ENCODE measurements around the gene MGST2.
"Not testable (repeated sequence)": the region's sequence is repeated elsewhere in the genome, so short reads cannot be mapped to it uniquely, and the experiment has no call there.

The MGST2 gene

DNA sequence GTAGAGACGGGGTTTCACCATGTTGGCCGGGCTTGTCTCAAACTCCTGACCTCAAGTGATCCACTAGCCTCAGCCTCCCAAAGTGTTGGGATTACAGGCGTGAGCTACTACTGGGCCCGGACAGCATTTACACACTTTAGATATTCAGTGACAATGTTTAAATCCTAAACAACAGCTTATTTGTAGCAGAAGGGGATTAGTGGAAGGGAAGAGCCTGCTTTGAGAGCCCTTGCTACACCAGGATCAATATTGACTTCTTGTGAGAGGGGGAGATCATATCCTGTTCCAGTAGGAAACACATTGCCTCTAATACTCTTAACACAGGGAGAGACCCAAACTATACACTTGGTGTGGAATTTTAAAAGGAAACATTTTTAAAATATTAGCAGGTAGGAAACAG is 7.1 kb downstream of the MGST2 start:
- DNase-seq, result peak; percentile 18

GRCh38 chr4:139674875-139675550 is 9.4 kb downstream of the MGST2 start:
- no peak for DNase-seq

GRCh38 chr4:139675651-139676050 is 10.0 kb downstream of the MGST2 start:
- DNase-seq, result no peak

GRCh38 chr4:139676365-139676764 is 10.7 kb downstream of the MGST2 start:
- DNase-seq, result no peak

DNA sequence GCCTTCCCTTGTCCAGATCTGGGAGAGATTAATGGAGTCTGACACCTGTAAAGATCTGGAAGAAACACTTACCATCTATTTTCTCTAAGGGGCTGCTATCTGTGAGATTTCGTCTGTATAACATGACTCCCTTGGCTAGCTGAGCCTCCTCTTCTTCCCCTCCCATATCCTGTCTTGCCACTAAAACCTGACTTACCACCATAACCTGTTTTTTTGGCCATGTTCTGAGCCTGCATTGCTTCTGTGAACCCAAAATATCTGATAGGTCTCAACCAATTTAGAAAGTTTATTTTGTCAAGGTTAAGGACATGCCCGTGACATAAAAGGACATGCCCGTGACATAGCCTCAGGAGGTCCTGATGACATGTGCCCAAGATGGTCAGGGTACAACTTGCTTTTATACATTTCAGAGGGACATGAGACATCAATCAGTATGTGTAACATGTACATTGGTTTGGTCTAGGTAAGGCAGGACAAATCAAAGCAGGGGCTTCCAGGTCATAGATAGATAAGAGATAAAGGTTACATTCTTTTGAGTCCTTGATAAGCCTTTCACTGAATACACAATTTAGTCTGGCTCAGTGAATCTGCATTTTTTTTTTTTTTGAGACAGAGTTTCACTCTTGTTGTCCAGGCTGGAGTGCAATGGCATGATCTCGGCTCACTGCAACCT is 11.4 kb downstream of the MGST2 start:
- no peak for DNase-seq

DNA sequence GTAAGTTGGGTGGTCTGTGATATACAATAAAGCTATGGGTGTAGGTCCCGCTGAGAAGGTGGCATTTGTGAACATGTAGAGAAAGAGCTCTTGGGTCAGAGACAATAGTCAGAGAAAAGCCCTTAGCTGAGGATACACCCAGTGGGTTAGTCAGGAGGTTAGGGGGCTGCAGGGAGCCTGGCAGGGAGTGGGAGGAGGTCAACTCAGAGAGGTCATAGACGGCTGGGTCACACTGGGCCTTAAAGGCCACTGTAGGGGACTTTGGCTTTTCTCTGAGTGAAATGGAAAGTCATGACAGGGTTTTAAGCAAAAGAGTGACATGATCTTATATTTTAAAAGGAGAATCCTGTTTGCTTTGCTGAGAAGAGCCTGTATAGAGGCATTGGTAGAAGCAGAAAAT is 16.7 kb downstream of the MGST2 start:
- DNase-seq, result no peak

- no peak for DNase-seq
Measured at GRCh38 chr4:139682741-139683151, 17.1 kb downstream of the MGST2 start.

- DNase-seq, result no peak
Measured at GRCh38 chr4:139684351-139684750, 18.7 kb downstream of the MGST2 start.

- DNase-seq, result no peak
Measured at GRCh38 chr4:139685180-139685579, 19.6 kb downstream of the MGST2 start.

- DNase-seq, result no peak
Measured at GRCh38 chr4:139686130-139686529, 20.5 kb downstream of the MGST2 start.

GRCh38 chr4:139686988-139687387 is 21.4 kb downstream of the MGST2 start:
- no peak for DNase-seq

DNA sequence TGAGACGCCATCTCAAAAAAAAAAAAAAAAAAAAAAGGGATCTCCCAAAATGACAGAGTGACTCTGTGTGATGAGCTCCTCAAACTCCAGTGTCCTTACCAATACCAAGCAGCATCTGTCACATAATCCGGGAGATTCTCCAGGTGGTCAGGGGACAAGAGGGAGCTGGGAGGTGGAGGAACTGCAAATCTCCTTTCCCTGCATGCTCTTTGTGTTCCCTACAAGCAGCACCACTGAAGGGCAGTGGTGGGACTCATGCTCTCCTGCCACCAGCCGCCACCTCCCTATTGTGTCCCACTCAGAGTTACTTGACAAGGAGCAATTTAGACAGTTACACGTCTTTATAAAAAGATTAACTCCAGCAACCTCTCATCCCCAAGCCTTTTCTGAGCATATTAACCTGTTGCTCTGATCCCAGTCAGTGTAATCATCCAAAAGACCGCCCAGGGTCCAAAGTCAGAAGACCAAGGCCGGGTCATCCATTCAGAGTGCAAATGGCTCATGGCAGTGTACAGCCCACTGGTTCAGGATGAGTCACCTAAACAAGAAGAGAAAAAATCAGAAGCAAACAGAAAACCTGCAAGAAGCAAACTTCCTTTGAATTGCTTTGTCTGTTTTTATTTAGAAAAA is 23.6 kb downstream of the MGST2 start:
- DNase-seq, result no peak

- DNase-seq, result no peak
Measured at GRCh38 chr4:139690419-139690818, 24.8 kb downstream of the MGST2 start.

DNA sequence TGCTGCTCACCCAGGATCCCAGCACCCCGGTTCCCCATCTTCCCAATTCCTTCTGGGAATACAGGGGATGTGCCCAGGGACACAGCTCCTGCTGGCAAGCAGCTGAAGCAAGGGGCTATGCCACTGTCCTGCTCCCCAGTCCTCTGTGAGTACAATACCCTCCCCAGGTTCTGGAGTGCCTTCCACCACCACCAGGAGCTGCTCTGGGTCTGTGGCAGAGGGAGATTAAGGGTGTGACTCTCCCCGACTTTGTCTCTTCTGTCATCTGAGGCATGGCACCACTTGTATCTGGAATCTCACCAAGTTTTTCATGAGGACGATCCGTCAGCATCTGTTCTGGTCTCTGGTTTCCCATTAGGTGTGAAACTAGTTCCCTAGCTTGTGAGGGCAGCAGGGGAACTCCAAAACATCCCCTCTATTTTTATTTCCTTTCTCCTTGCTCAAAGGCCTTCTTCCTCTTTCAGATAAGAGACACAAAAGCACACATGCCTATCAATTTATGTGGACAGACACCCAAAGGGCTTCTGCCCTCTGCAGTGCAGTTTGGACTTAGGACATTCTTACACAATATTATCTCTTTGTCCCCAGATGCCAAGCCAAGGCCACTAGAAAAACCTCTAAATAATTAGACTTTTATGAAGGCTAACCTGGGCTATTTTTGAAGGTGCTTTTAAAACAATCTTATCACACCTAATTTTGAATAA is 26.8 kb downstream of the MGST2 start:
- no peak for DNase-seq

GRCh38 chr4:139694522-139695107 is 29.0 kb downstream of the MGST2 start:
- DNase-seq, result no peak

GRCh38 chr4:139696491-139696890 is 30.9 kb downstream of the MGST2 start:
- DNase-seq, result no peak

- not testable (repeated sequence) for DNase-seq
Measured at GRCh38 chr4:139698167-139698925, 32.7 kb downstream of the MGST2 start.

DNA sequence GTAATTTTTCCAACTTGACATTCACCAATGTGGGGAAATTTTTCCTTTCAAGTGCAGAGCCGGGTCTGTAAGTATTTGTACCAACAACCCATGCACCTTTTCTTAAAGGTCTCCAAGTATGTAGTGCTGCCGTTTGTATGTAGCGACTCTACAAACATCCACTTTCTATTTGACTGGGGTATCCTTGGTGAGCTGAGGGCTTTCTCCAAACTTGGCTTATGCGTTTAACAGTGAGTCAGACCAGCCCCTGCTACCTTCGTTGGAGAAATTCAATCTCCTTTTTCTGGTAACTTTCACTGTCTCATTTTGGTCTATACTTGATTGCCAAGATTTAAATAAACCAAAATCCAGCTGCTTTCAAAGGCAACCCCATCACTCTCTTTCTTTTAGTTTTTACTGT is 34.9 kb downstream of the MGST2 start:
- DNase-seq, result no peak

DNA sequence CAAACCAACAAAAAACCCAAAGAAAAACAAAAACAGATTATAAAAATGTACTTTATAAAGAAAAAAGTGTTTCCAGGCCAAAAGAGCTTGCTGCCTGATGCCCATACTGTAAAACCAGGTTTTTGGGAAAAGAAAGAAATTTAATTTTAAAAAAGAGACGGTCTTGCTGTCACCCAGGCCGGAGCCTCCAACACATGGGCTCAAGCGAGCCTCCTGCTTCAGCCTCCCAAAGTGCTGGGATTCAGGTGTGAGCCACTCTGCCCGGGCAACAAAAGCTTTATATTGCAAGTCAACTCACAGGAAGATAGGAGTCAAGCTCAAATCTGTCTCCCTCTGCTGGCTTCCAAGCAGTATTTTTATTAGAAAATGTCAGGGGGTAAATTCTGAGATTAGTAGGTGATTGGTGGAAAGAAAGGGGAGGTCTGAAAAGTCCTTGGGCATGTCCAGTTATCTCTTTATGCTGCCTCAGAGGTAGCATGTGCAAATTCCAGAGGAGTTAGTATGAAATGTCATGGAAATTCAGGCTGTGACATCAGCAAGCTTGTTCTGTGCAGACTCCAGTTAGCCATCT is 39.4 kb downstream of the MGST2 start:
- DNase-seq, result no peak

DNA sequence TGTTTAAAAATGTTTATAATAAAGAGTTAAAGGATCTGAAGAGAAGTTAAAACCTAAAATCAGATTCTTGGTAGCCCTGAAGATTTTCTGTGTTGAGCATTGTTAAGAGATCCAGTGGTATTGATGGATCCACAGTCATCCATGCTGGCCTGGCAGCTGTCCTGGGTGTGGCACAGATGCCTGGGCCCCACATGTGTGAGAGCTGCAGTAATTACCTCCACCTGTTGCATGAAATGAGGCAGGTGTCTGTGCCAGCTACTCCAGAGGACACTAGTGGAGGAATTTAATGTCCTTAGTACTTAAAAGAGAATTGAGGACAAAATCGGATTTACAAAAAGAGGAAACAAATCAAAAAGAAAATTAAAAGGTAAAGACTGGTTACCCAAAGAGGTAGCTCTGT is 44.0 kb downstream of the MGST2 start:
- no peak for DNase-seq

DNA sequence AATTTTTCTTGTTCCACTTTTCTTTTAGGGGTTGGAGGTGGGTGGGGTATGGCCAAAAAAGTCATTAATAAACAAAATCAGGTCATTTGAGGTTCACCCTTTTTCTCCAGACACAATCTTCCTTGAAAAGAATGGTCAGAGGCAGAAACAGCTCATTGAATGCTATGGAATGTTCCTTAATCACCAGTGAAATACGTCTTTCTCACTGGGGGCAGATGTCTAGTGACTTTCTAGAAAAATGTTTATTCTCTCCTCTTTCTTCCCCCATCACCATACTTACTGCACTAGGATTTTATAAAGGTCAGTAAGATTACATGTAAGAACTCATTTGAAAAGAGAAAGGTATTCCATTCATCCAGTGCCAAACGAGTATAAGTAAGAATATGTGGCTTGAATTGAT is 44.5 kb downstream of the MGST2 start:
- DNase-seq, result no peak

- DNase-seq, result no peak
Measured at GRCh38 chr4:139711461-139711860, 45.8 kb downstream of the MGST2 start.
